HG02885 (cell line): ENCODE results near the gene SCARF2.

Source experiments
- ATAC-seq: cut with Tn5 transposase; IDR thresholded peaks from one replicate; pipeline ENCODE4 v1.9.1; 2021; ENCODE audit warnings: mild to moderate bottlenecking; ENCODE audit not compliant: unreplicated experiment, poor library complexity

The SCARF2 gene

GRCh38 chr22:20430101-20430719, 7.4 kb downstream of the SCARF2 start:
- no peak for ATAC-seq

GRCh38 chr22:20429254-20430100, 8.1 kb downstream of the SCARF2 start:
- ATAC-seq: peak; percentile 59

GRCh38 chr22:20428496-20429253, 8.9 kb downstream of the SCARF2 start:
- ATAC-seq: no peak

- no peak for ATAC-seq
These were observed 9.6 kb downstream of the SCARF2 start for GRCh38 chr22:20427945-20428417.

- no peak for ATAC-seq
These were observed 10.3 kb downstream of the SCARF2 start for GRCh38 chr22:20427104-20427944.

- no peak for ATAC-seq
These were observed 11.4 kb downstream of the SCARF2 start for GRCh38 chr22:20426259-20426615.

- no peak for ATAC-seq
These were observed 11.9 kb downstream of the SCARF2 start for GRCh38 chr22:20425566-20426258.

- ATAC-seq: no peak
These were observed 12.6 kb downstream of the SCARF2 start for GRCh38 chr22:20424932-20425565.

- ATAC-seq: no peak
These were observed 13.1 kb downstream of the SCARF2 start for GRCh38 chr22:20424568-20424931.

GRCh38 chr22:20423906-20424551, 13.6 kb downstream of the SCARF2 start:
- ATAC-seq: no peak

GRCh38 chr22:20423008-20423905, 14.4 kb downstream of the SCARF2 start:
- no peak for ATAC-seq

- no peak for ATAC-seq
These were observed 15.2 kb downstream of the SCARF2 start for GRCh38 chr22:20422271-20423007.

GRCh38 chr22:20421507-20421874, 16.1 kb downstream of the SCARF2 start:
- ATAC-seq: no peak

- ATAC-seq: no peak
These were observed 17.3 kb downstream of the SCARF2 start for GRCh38 chr22:20420157-20420842.

- no peak for ATAC-seq
These were observed 18.0 kb downstream of the SCARF2 start for GRCh38 chr22:20419664-20419951.

GRCh38 chr22:20418211-20418788, 19.3 kb downstream of the SCARF2 start:
- ATAC-seq: no peak
